Motor neuron (in vitro differentiated cells): ENCODE measurements around the gene MRPS9. TPM values are rescaled to one million over a fixed set of nuclear protein-coding genes. Genes with fewer than 3 reads are reported as not detected.

Experiments
- ATAC-seq, 8 experiments: fragments of 200-7000 bp; cut with Tn5 transposase; replicated peaks in 6 of 8; 2 replicates each; pipeline ENCODE4 v1.8.0; 2021; ENCODE audit warnings: mild to moderate bottlenecking in 8 of 8, moderate library complexity in 8 of 8
- H3K27ac ChIP-seq, 2 donors: fragments of 250-450 bp; sonication (Bioruptor Pico); 2 replicates each; pipeline ENCODE4 v1.9.0; 2021; ENCODE audit warnings: antibody characterized with exemption in 2 of 2, mild to moderate bottlenecking in 2 of 2, moderate library complexity in 1 of 2
- H3K4me1 ChIP-seq, 2 donors: fragments of 250-450 bp; sonication (Bioruptor Pico); replicated peaks in 1 of 2; 2 replicates each; pipeline ENCODE4 v1.6.1; 2021; ENCODE audit warnings: antibody characterized with exemption in 2 of 2, mild to moderate bottlenecking in 2 of 2, moderate library complexity in 1 of 2
- H3K4me3 ChIP-seq, 5 donors: fragments of 250-450 bp; sonication (Bioruptor Pico); 2 replicates each; pipeline ENCODE4 v1.9.0; 2021; ENCODE audit warnings: antibody characterized with exemption in 5 of 5, mild to moderate bottlenecking in 5 of 5, moderate library complexity in 4 of 5
- WGBS, 10 experiments: fragments of 450-650 bp; shearing (Covaris generic); methylation state at CpG; one replicate each; pipeline ENCODE4 v1.0.0; 2022; 5-methylcytosine and 5-hydroxymethylcytosine counted together
- in situ Hi-C, 9 experiments: fragments of 400-800 bp; cut with MboI; loops; one replicate each; pipeline ENCODE4 v1.15.0; 2021; ENCODE audit warnings: low sequenced_read_pairs in 9 of 9, low pct_unique_long_range_greater_than_20kb in 2 of 9; ENCODE audit not compliant: unreplicated experiment in 9 of 9
- total RNA-seq, 8 experiments: library from RNA; unstranded; fragments of 300-600 nt; gene quantifications; 2 replicates each; pipeline versions ENCODE4 v1.2.3 to v1.2.4, GENCODE V29; 2022

The MRPS9 gene
- total RNA-seq, 8 experiments from 2014 or later, result 26.2 to 97.9 (median 45.8) TPM

GRCh38 chr2:105062158-105062557, 24.3 kb downstream of the MRPS9 start:
- in situ Hi-C loops, result no loop called here
- no peak overlapping the region for H3K4me3 ChIP-seq
- 73 to 100% (median 96%) methylated on average over 1 to 4 of the region's 5 CpGs for WGBS, 10 experiments
- no peak for ATAC-seq
- H3K27ac ChIP-seq, result no peak overlapping the region
- H3K4me1 ChIP-seq, result peaks cover 2% of the 10 kb centered on the region in 2 donors

- no peak for ATAC-seq
- Histone ChIP-seq H3K4me3 (no peak overlapping the region), H3K4me1 (peaks cover 0 to 5% of the 10 kb centered on the region in 2 donors), H3K27ac (no peak overlapping the region)
- 50 to 100% (median 88%) methylated on average over 1 of the region's 1 CpG; no CpG with 5 or more reads in 2 of the 10 experiments for WGBS, 10 experiments
- in situ Hi-C loops, result no loop called here
Measured at GRCh38 chr2:105068387-105068786, 30.5 kb downstream of the MRPS9 start.

- no peak overlapping the region for H3K4me3 ChIP-seq
- peaks cover 0 to 5% of the 10 kb centered on the region in 2 donors for H3K4me1 ChIP-seq
- ATAC-seq, result no peak
- in situ Hi-C loops, result no loop called here
- no peak overlapping the region for H3K27ac ChIP-seq
- 21 to 100% (median 87%) methylated on average over 2 to 5 of the region's 5 CpGs for WGBS, 10 experiments
Measured at GRCh38 chr2:105068875-105069274, 31.0 kb downstream of the MRPS9 start.

- ATAC-seq, result no peak
- Histone ChIP-seq H3K4me1 (peaks cover 0 to 5% of the 10 kb centered on the region in 2 donors), H3K4me3 (no peak overlapping the region), H3K27ac (no peak overlapping the region)
- WGBS, 10 experiments, result 61 to 93% (median 82%) methylated on average over 1 to 6 of the region's 7 CpGs; no CpG with 5 or more reads in 1 of the 10 experiments
- in situ Hi-C loops, result no loop called here
Measured at GRCh38 chr2:105070010-105070865, 32.4 kb downstream of the MRPS9 start.

- H3K4me1 ChIP-seq, result peaks cover 0 to 3% of the 10 kb centered on the region in 2 donors
- in situ Hi-C loops, result no loop called here
- ATAC-seq, result no peak
- 87 to 100% (median 98%) methylated on average over 1 to 4 of the region's 4 CpGs; no CpG with 5 or more reads in 1 of the 10 experiments for WGBS, 10 experiments
- no peak overlapping the region for H3K4me3 ChIP-seq
- no peak overlapping the region for H3K27ac ChIP-seq
Measured at GRCh38 chr2:105071379-105071778, 33.5 kb downstream of the MRPS9 start.

- WGBS, 10 experiments, result 80 to 100% (median 94%) methylated on average over 2 of the region's 2 CpGs; no CpG with 5 or more reads in 2 of the 10 experiments
- Histone ChIP-seq H3K4me3 (no peak overlapping the region), H3K4me1 (peaks cover 0 to 3% of the 10 kb centered on the region in 2 donors), H3K27ac (no peak overlapping the region)
- in situ Hi-C loops, result no loop called here
- ATAC-seq, result no peak
Measured at GRCh38 chr2:105072039-105072438, 34.2 kb downstream of the MRPS9 start.

- peaks cover 0 to 3% of the 10 kb centered on the region in 2 donors for H3K4me1 ChIP-seq
- no peak overlapping the region for H3K27ac ChIP-seq
- in situ Hi-C loops, result no loop called here
- no peak overlapping the region for H3K4me3 ChIP-seq
- peak in 2 of 8 experiments; percentile 50 to 58 for ATAC-seq
- 4 to 96% (median 72%) methylated on average over 2 to 4 of the region's 4 CpGs for WGBS, 10 experiments
Measured at GRCh38 chr2:105073591-105073990, 35.7 kb downstream of the MRPS9 start.

- in situ Hi-C loops, result no loop called here
- peak in 1 of 8 experiments; percentile 75 for ATAC-seq
- 33 to 100% (median 76%) methylated on average over 1 to 3 of the region's 3 CpGs for WGBS, 10 experiments
- peaks cover 3 to 11% of the 10 kb centered on the region in 2 donors for H3K4me1 ChIP-seq
- no peak overlapping the region for H3K4me3 ChIP-seq
- H3K27ac ChIP-seq, result no peak overlapping the region
Measured at GRCh38 chr2:105076121-105076520, 38.3 kb downstream of the MRPS9 start.

GRCh38 chr2:105078906-105079495, 41.1 kb downstream of the MRPS9 start:
- Histone ChIP-seq H3K27ac (no peak overlapping the region), H3K4me3 (no peak overlapping the region), H3K4me1 (peaks cover 10 to 18% of the 10 kb centered on the region in 2 donors)
- ATAC-seq, result peak in 3 of 8 experiments; percentile 71 to 94 (median 93)
- in situ Hi-C loops, result no loop called here
- WGBS, 10 experiments, result 2 to 100% (median 84%) methylated on average over 3 to 10 of the region's 10 CpGs

GRCh38 chr2:105080461-105080860, 42.6 kb downstream of the MRPS9 start:
- peak in 1 of 8 experiments; percentile 12 for ATAC-seq
- Histone ChIP-seq H3K4me1 (peaks cover 10 to 18% of the 10 kb centered on the region in 2 donors), H3K4me3 (peak overlapping the region in 1 of 5 donors; percentile 1), H3K27ac (no peak overlapping the region)
- in situ Hi-C loops, result no loop called here

- WGBS, 10 experiments, result 9 to 80% (median 36%) methylated on average over 2 to 20 of the region's 20 CpGs; no CpG with 5 or more reads in 1 of the 10 experiments
- H3K4me1 ChIP-seq, result peaks cover 10 to 18% of the 10 kb centered on the region in 2 donors
Measured at GRCh38 chr2:105081006-105081601, 43.2 kb downstream of the MRPS9 start.

GRCh38 chr2:105082107-105082506, 44.2 kb downstream of the MRPS9 start:
- ATAC-seq, result no peak
- Histone ChIP-seq H3K27ac (no peak overlapping the region), H3K4me1 (peaks cover 10 to 18% of the 10 kb centered on the region in 2 donors), H3K4me3 (no peak overlapping the region)
- in situ Hi-C loops, result no loop called here
- WGBS, 10 experiments, result 40 to 100% (median 80%) methylated on average over 1 to 8 of the region's 8 CpGs; no CpG with 5 or more reads in 2 of the 10 experiments

More at GRCh38 chr2:105081006-105081601, 43.2 kb downstream of the MRPS9 start:
- peak overlapping the region in 1 of 5 donors; percentile 1 for H3K4me3 ChIP-seq
- in situ Hi-C loops, result no loop called here
- H3K27ac ChIP-seq, result no peak overlapping the region
- ATAC-seq, result peak in 7 of 8 experiments; percentile 8 to 98 (median 88)

- H3K27ac ChIP-seq, result no peak overlapping the region
- no peak for ATAC-seq
- H3K4me1 ChIP-seq, result peaks cover 10 to 11% of the 10 kb centered on the region in 2 donors
- H3K4me3 ChIP-seq, result no peak overlapping the region
- in situ Hi-C loops, result no loop called here
- WGBS, 10 experiments, result 0 to 100% (median 43%) methylated on average over 1 of the region's 1 CpG; no CpG with 5 or more reads in 2 of the 10 experiments
Measured at GRCh38 chr2:105085525-105085924, 47.7 kb downstream of the MRPS9 start.
